Esophagus squamous epithelium (tissue), 5 donors: Measurements from ENCODE around the gene TCF7. TPM values are rescaled to one million over a fixed set of nuclear protein-coding genes. Genes with fewer than 3 reads are reported as not detected.

ENCODE experiments used
- DNase-seq: peaks from one replicate; lab custom pipeline; 2025; lab: John Stamatoyannopoulos, UW
- H3K27ac ChIP-seq, 4 donors: fragments of 200-600 bp; sonication (generic); one replicate each; pipeline ENCODE4 v1.5.1; 2016 to 2019; ENCODE audit warnings: mild to moderate bottlenecking in 1 of 4
- H3K27me3 ChIP-seq, 4 donors: fragments of 200-600 bp; sonication (generic); 1 replicate in 3 of 4; 2 replicates in 1 of 4; pipeline versions ENCODE4 v1.5.1 to v1.6.0; 2017 to 2021; ENCODE audit warnings: antibody characterized with exemption in 1 of 4
- H3K36me3 ChIP-seq, 3 donors: fragments of 200-600 bp; sonication (generic); one replicate each; pipeline ENCODE4 v1.5.1; 2016 to 2019
- H3K4me1 ChIP-seq, 3 donors: fragments of 200-600 bp; sonication (generic); one replicate each; pipeline ENCODE4 v1.5.1; 2017 to 2019
- H3K4me3 ChIP-seq, 4 donors: fragments of 200-600 bp; sonication (generic); 1 replicate in 3 of 4; 2 replicates in 1 of 4; pipeline ENCODE4 v1.5.1; 2016 to 2019; ENCODE audit warnings: mild to moderate bottlenecking in 2 of 4, moderate library complexity in 1 of 4
- H3K9me3 ChIP-seq, 3 donors: fragments of 200-600 bp; sonication (generic); one replicate each; pipeline ENCODE4 v1.5.1; 2016 to 2019
- CTCF ChIP-seq, 6 experiments: fragments of 450-650 bp in 4 of 6; fragments of 200-600 bp in 2 of 6; sonication (generic) in 2 of 6; IDR thresholded peaks; one replicate each; pipeline ENCODE4 v1.5.1; 2016 to 2019; ENCODE audit warnings: antibody characterized with exemption in 6 of 6, mild to moderate bottlenecking in 4 of 6, moderate library complexity in 4 of 6
- POLR2A ChIP-seq, 4 donors: fragments of 450-650 bp; IDR thresholded peaks; one replicate each; pipeline ENCODE4 v1.6.1; 2017; ENCODE audit warnings: antibody characterized with exemption in 4 of 4, mild to moderate bottlenecking in 4 of 4, moderate library complexity in 3 of 4
- whole genome bisulfite sequencing, 2 donors: methylation state at CpG; one replicate each; pipeline ENCODE4 v1.1.5; 2018; 5-methylcytosine and 5-hydroxymethylcytosine counted together
- intact Hi-C: fragments of 100-400 bp; cut with DNase I; formaldehyde crosslinking; loops from one replicate; pipeline ENCODE4 v1.15.0; 2022
- total RNA-seq, 4 donors: library from RNA; depleted of rRNA; stranded (reverse); fragments of >200 nt; gene quantifications; one replicate each; pipeline ENCODE4 v1.1.0, GENCODE V29; 2016
- donor health status: DM: yes; HTN: yes; CAD: no.

The TCF7 gene
- total RNA-seq, 4 donors from 2014 or later, result 1.9 to 7.6 (median 2.8) TPM

- H3K36me3 ChIP-seq, result peaks cover 0 to 78% (median 7%) of the 10 kb centered on the region in 3 donors
- no peaks in the 10 kb centered on the region for H3K9me3 ChIP-seq
- DNase-seq, result no peak
- TF ChIP-seq POLR2A (IDR thresholded peaks at IDR 0.05) (no peak), CTCF (IDR thresholded peaks at IDR 0.05) (no peak)
- 68 to 77% methylated on average over 10 to 14 of the region's 16 CpGs for WGBS, 2 donors
- no peak overlapping the region for H3K4me3 ChIP-seq
- H3K27ac ChIP-seq, result no peak overlapping the region
- H3K4me1 ChIP-seq, result peaks cover 0 to 52% (median 13%) of the 10 kb centered on the region in 3 donors
- intact Hi-C loops, result no loop called here
- H3K27me3 ChIP-seq, result no peaks in the 10 kb centered on the region
These were observed 18.1 kb downstream of the TCF7 start for GRCh38 chr5:134132372-134133187.

- DNase-seq, result no peak
- Histone ChIP-seq H3K4me1 (peaks cover 3 to 52% (median 7%) of the 10 kb centered on the region in 3 donors), H3K27me3 (no peaks in the 10 kb centered on the region), H3K36me3 (peaks cover 0 to 78% (median 7%) of the 10 kb centered on the region in 3 donors), H3K27ac (no peak overlapping the region), H3K4me3 (no peak overlapping the region), H3K9me3 (no peaks in the 10 kb centered on the region)
- intact Hi-C loops, result no loop called here
- 71 to 83% methylated on average over 1 to 3 of the region's 9 CpGs for WGBS, 2 donors
- no peak for TF ChIP-seq POLR2A (IDR thresholded peaks at IDR 0.05)
- no peak for TF ChIP-seq CTCF (IDR thresholded peaks at IDR 0.05)
These were observed 18.9 kb downstream of the TCF7 start for GRCh38 chr5:134133188-134133994.

DNA sequence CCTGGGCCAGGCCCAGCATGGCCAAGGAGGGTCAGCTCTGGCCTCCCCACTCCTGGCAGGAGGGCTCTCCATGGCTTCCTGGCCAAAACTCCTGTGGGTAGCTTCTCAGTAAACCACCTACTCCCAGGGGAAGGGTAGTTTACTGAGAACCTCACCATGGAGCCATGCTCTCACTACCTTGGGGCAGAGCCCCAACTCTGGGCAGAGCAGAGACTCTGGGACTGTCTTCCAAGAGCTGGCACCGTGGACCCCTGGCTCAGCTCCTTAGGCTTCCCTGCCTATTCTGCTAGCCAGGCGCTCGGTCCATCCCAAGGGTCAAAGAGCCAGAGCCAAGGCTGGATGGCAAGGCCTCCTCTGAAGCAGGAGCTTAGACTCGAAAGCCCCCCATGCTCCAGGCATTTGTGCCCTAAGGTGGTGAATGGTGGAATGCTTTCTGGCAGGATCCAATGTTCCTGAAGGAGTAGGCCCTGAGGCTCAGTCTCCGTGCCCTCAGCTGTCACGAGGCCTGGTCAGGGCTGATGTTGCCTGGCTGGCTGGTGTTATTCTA, 19.6 kb downstream of the TCF7 start:
- intact Hi-C loops, result no loop called here
- WGBS, 2 donors, result 83% methylated on average over 2 of the region's 6 CpGs; no CpG with 5 or more reads in 1 of the 2 donors
- DNase-seq, result no peak

GRCh38 chr5:134135091-134135655, 20.7 kb downstream of the TCF7 start:
- 94 to 96% methylated on average over 5 to 6 of the region's 7 CpGs for WGBS, 2 donors
- Histone ChIP-seq H3K36me3 (peaks cover 0 to 82% (median 7%) of the 10 kb centered on the region in 3 donors), H3K4me1 (peaks cover 3 to 44% (median 6%) of the 10 kb centered on the region in 3 donors), H3K27me3 (no peaks in the 10 kb centered on the region), H3K27ac (no peak overlapping the region), H3K9me3 (no peaks in the 10 kb centered on the region), H3K4me3 (no peak overlapping the region)
- intact Hi-C loops, result loop anchor here (5.0 kb wide), 1 partner anchor 33 kb away; no protein-coding TSS in a partner anchor
- TF ChIP-seq POLR2A (IDR thresholded peaks at IDR 0.05), result no peak
- no peak for TF ChIP-seq CTCF (IDR thresholded peaks at IDR 0.05)
- no peak for DNase-seq

More for the DNA sequence above, 19.6 kb downstream of the TCF7 start:
- H3K4me3 ChIP-seq, result no peak overlapping the region
- H3K27me3 ChIP-seq, result no peaks in the 10 kb centered on the region
- H3K4me1 ChIP-seq, result peaks cover 3 to 51% (median 6%) of the 10 kb centered on the region in 3 donors
- H3K36me3 ChIP-seq, result peaks cover 0 to 82% (median 7%) of the 10 kb centered on the region in 3 donors
- H3K27ac ChIP-seq, result no peak overlapping the region
- no peak for TF ChIP-seq POLR2A (IDR thresholded peaks at IDR 0.05)
- TF ChIP-seq CTCF (IDR thresholded peaks at IDR 0.05), result no peak
- no peaks in the 10 kb centered on the region for H3K9me3 ChIP-seq
